T-helper 1 cell (primary cell): ENCODE data around the gene PWWP2B.

ENCODE experiments used
- DNase-seq, 5 donors: peaks; one replicate each; pipeline ENCODE4 v3.0.0-alpha.2; 2012 to 2020

Gene PWWP2B

GRCh38 chr10:132394936-132395703 is 1.9 kb upstream of the PWWP2B start:
- DNase-seq: no peak

- no peak for DNase-seq
These were observed 1.1 kb upstream of the PWWP2B start for GRCh38 chr10:132395704-132396493.

GRCh38 chr10:132396494-132397035 is 435 bp upstream of the PWWP2B start:
- DNase-seq: peak; percentile 52 to 71 (median 60)

- peak in 2 of 5 donors; percentile 18 to 26 for DNase-seq
These were observed 918 bp downstream of the PWWP2B start for GRCh38 chr10:132397671-132398565.

- no peak for DNase-seq
These were observed 1.6 kb downstream of the PWWP2B start for GRCh38 chr10:132398566-132398991.

- DNase-seq: no peak
These were observed 2.4 kb downstream of the PWWP2B start for GRCh38 chr10:132399117-132400035.

- no peak for DNase-seq
These were observed 3.1 kb downstream of the PWWP2B start for GRCh38 chr10:132400041-132400546.

- no peak for DNase-seq
These were observed 3.6 kb downstream of the PWWP2B start for GRCh38 chr10:132400547-132401151.

- no peak for DNase-seq
These were observed 4.6 kb downstream of the PWWP2B start for GRCh38 chr10:132401401-132402118.

- no peak for DNase-seq
These were observed 5.8 kb downstream of the PWWP2B start for GRCh38 chr10:132402781-132403241.

GRCh38 chr10:132403511-132404168 is 6.6 kb downstream of the PWWP2B start:
- no peak for DNase-seq

GRCh38 chr10:132404169-132404880 is 7.3 kb downstream of the PWWP2B start:
- no peak for DNase-seq

- DNase-seq: no peak
These were observed 8.0 kb downstream of the PWWP2B start for GRCh38 chr10:132404911-132405462.

GRCh38 chr10:132405463-132405991 is 8.5 kb downstream of the PWWP2B start:
- DNase-seq: no peak

GRCh38 chr10:132406181-132406580 is 9.2 kb downstream of the PWWP2B start:
- no peak for DNase-seq

GRCh38 chr10:132406750-132407149 is 9.8 kb downstream of the PWWP2B start:
- no peak for DNase-seq

GRCh38 chr10:132407243-132407746 is 10.3 kb downstream of the PWWP2B start:
- DNase-seq: no peak

- no peak for DNase-seq
These were observed 10.9 kb downstream of the PWWP2B start for GRCh38 chr10:132407846-132408278.
